SK-N-SH (cell line): ENCODE data around the gene MSH2. TPM values are rescaled to one million over a fixed set of nuclear protein-coding genes. Genes with fewer than 3 reads are reported as not detected.

Experiments
- CTCF ChIA-PET: fragments of 300-600, 350-600 bp; formaldehyde crosslinking; extraction: SDS; loops from one replicate; lab custom pipeline; 2021; lab: Yijun Ruan, JAX
- POLR2A ChIA-PET: fragments of 350-600 bp; sonication (Branson Sonifier 250); formaldehyde crosslinking; extraction: SDS; loops from one replicate; lab custom pipeline; 2020; ENCODE audit warnings: antibody characterized with exemption, inconsistent platforms; lab: Yijun Ruan, JAX
- DNase-seq: peaks from one replicate; pipeline ENCODE4 v3.0.0; 2012
- H2AFZ ChIP-seq: fragments of 200-600 bp; sonication (generic); 2 replicates; pipeline ENCODE4 v1.8.1; 2016; ENCODE audit warnings: antibody characterized with exemption, mild to moderate bottlenecking, low read depth
- H3F3A ChIP-seq: fragments of 200-600 bp; sonication (generic); replicated peaks from 2 replicates; pipeline ENCODE3; 2016; ENCODE audit warnings: antibody characterized with exemption, mild to moderate bottlenecking; ENCODE audit not compliant: insufficient read depth
- H3K27ac ChIP-seq, 2 experiments: fragments of 200-500 bp in 1 of 2; fragments of 200-600 bp in 1 of 2; sonication (Bioruptor generic) in 1 of 2; sonication (generic), shearing (Covaris generic) in 1 of 2; 2 replicates each; pipeline versions ENCODE4 v1.5.1 to v1.6.1; 2014 to 2016; ENCODE audit warnings: low read depth in 2 of 2, inconsistent platforms in 1 of 2, low read length in 1 of 2, mild to moderate bottlenecking in 1 of 2, mixed read lengths in 1 of 2
- H3K27me3 ChIP-seq: fragments of 200-600 bp; sonication (generic), shearing (Covaris generic); 2 replicates; pipeline ENCODE4 v1.6.1; 2016; ENCODE audit warnings: mixed run types; ENCODE audit not compliant: insufficient read depth
- H3K36me3 ChIP-seq, 2 experiments: fragments of 200-500 bp in 1 of 2; fragments of 200-600 bp in 1 of 2; sonication (Bioruptor generic) in 1 of 2; sonication (generic) in 1 of 2; replicated peaks in 1 of 2; 2 replicates each; pipeline versions ENCODE3 to v1.5.1; 2014 to 2016; ENCODE audit warnings: low read length in 1 of 2, mild to moderate bottlenecking in 1 of 2; ENCODE audit not compliant: insufficient read depth in 2 of 2, control insufficient read depth in 1 of 2
- H3K4me1 ChIP-seq, 2 experiments: fragments of 200-500 bp in 1 of 2; fragments of 200-600 bp in 1 of 2; sonication (Bioruptor generic) in 1 of 2; sonication (generic), shearing (Covaris generic) in 1 of 2; 2 replicates each; pipeline versions ENCODE4 v1.5.1 to v1.6.1; 2014 to 2016; ENCODE audit warnings: low read depth in 1 of 2, low read length in 1 of 2, mixed run types in 1 of 2; ENCODE audit not compliant: insufficient read depth in 2 of 2, control insufficient read depth in 1 of 2
- H3K4me2 ChIP-seq: fragments of 200-600 bp; sonication (generic), shearing (Covaris generic); 2 replicates; pipeline ENCODE4 v1.6.1; 2017; ENCODE audit warnings: mixed run types
- H3K4me3 ChIP-seq, 2 experiments: fragments of 200-500 bp in 1 of 2; fragments of 200-600 bp in 1 of 2; sonication (Bioruptor generic) in 1 of 2; sonication (generic), shearing (Covaris generic) in 1 of 2; 2 replicates each; pipeline versions ENCODE4 v1.5.1 to v1.8.1; 2014 to 2016; ENCODE audit warnings: low read depth in 2 of 2, inconsistent platforms in 1 of 2, low read length in 1 of 2, mild to moderate bottlenecking in 1 of 2, mixed read lengths in 1 of 2, moderate library complexity in 1 of 2
- H3K79me2 ChIP-seq: fragments of 200-600 bp; sonication (generic); 2 replicates; pipeline ENCODE4 v1.8.1; 2017; ENCODE audit warnings: mild to moderate bottlenecking; ENCODE audit not compliant: insufficient read depth
- H3K9ac ChIP-seq: fragments of 200-600 bp; sonication (generic); 2 replicates; pipeline ENCODE4 v1.6.1; 2017; ENCODE audit warnings: mixed run types
- H3K9me2 ChIP-seq: fragments of 200-600 bp; sonication (generic); 2 replicates; pipeline ENCODE4 v1.6.1; 2017; ENCODE audit warnings: mixed run types
- H3K9me3 ChIP-seq: fragments of 200-600 bp; sonication (generic); 2 replicates; pipeline ENCODE4 v1.6.1; 2017; ENCODE audit warnings: mixed run types, mild to moderate bottlenecking, moderate library complexity
- H4K20me1 ChIP-seq: fragments of 200-600 bp; sonication (generic); 2 replicates; pipeline ENCODE4 v1.6.1; 2017; ENCODE audit warnings: mild to moderate bottlenecking, mixed run types; ENCODE audit not compliant: insufficient read depth
- FOSL2 ChIP-seq: IDR thresholded peaks from 2 replicates; pipeline ENCODE4 v1.4.0; 2012; ENCODE audit warnings: low read depth, mild to moderate bottlenecking, moderate library complexity, borderline replicate concordance
- FOXJ3 ChIP-seq: sonication (generic); formaldehyde crosslinking; IDR thresholded peaks from 2 replicates; pipeline ENCODE4 v1.5.1; 2020; ENCODE audit warnings: mild to moderate bottlenecking, missing genetic modification reagents
- FOXM1 ChIP-seq: IDR thresholded peaks from 2 replicates; pipeline ENCODE4 v1.4.0; 2012; ENCODE audit warnings: low read depth, mild to moderate bottlenecking
- MXI1 ChIP-seq: IDR thresholded peaks from 2 replicates; pipeline ENCODE4 v1.6.1; 2012; ENCODE audit warnings: mild to moderate bottlenecking, low read depth, low read length, improper control_type of control experiment
- NRF1 ChIP-seq: IDR thresholded peaks from 2 replicates; pipeline ENCODE4 v1.6.1; 2012; ENCODE audit warnings: low read depth, mild to moderate bottlenecking, low read length
- RCOR1 ChIP-seq: fragments of 150-350 bp; IDR thresholded peaks from 2 replicates; pipeline ENCODE4 v1.6.1; 2017; ENCODE audit warnings: antibody characterized with exemption, low read length
- RFX5 ChIP-seq: IDR thresholded peaks from 2 replicates; pipeline ENCODE4 v1.6.1; 2012; ENCODE audit warnings: mild to moderate bottlenecking, improper control_type of control experiment, low read length
- SIN3A ChIP-seq: IDR thresholded peaks from 2 replicates; pipeline ENCODE4 v1.6.1; 2012; ENCODE audit warnings: low read depth, mild to moderate bottlenecking, low read length, moderate library complexity, borderline replicate concordance
- TAF1 ChIP-seq: IDR thresholded peaks from 2 replicates; pipeline ENCODE4 v1.6.1; 2012; ENCODE audit warnings: low read depth, mild to moderate bottlenecking, low read length, moderate library complexity, borderline replicate concordance
- YY1 ChIP-seq: IDR thresholded peaks from 2 replicates; pipeline ENCODE4 v1.4.0; 2012; ENCODE audit warnings: low read depth, mild to moderate bottlenecking
- WGBS: methylation state at CpG from one replicate; pipeline ENCODE4 v1.1.6; 2017; ENCODE audit warnings: low lambda C conversion rate; 5-methylcytosine and 5-hydroxymethylcytosine counted together
- polyA plus RNA-seq, 3 experiments: library from polyadenylated mRNA; depleted of rRNA; stranded (reverse); fragments of >200 nt; gene quantifications; 2 replicates each; pipeline ENCODE4 v1.2.3, GENCODE V29; 2012
- TF ChIP-seq, protein P1 (sequence below): fragments of 200-600 bp; sonication (generic); IDR thresholded peaks from 2 replicates; pipeline ENCODE4 v1.6.1; 2017; ENCODE audit warnings: antibody characterized with exemption, mild to moderate bottlenecking, moderate library complexity
- TF ChIP-seq, protein P2 (sequence below): IDR thresholded peaks from 2 replicates; pipeline ENCODE4 v1.4.0; 2012; ENCODE audit warnings: low read depth

The MSH2 gene
- polyA plus RNA-seq, 1 of the 3 experiments (the other 2 are of a cell fraction) = 13.7 TPM

DNA sequence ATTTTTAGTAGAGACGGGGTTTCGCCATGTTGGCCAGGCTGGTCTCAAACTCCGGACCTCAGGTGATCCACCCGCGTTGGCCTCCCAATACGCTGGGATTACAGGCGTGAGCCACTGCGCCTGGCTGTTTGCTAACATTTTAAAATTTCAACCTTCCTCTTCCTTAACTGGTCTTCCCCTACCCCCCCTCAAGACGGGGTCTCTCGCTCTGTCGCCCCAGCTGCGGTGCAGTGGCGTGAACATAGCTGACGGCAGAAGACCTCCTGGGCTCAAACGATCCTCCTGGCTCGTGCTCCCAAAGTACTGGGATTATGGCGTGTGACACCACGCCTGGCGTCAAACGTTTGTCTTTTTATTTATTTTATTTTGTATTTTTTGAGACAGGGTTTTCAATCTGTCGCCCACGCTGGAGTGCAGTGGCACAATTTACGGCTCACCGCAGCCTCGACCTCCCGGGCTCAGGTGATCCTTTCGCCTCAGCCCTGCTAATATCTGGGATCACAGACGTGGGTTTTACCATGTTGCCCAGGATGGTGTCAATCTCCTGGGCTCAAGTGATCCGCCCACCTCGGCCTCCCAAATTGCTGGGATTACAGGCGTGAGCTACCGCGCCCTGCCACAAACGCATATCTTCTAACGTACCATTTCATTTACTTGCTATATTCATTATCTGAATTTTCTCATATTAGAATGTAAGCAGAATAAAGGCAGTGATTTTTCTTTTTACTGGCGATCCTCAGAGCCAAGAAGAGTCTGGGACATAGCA, 984 bp upstream of the MSH2 start:
- peaks cover 0 to 4% of the 10 kb centered on the region in 2 experiments for H3K36me3 ChIP-seq
- H3K27ac ChIP-seq = peak overlapping the region; percentile 33 to 73; a peak in 3 of 4 replicates
- H3F3A ChIP-seq = peaks cover 4% of the 10 kb centered on the region
- H3K9ac ChIP-seq = peak overlapping the region; percentile 86; the same call in 1 of the 2 replicates
- H3K79me2 ChIP-seq = peaks cover 40% of the 10 kb centered on the region
- peak overlapping the region; percentile 79 for H3K4me2 ChIP-seq
- H2AFZ ChIP-seq = peak overlapping the region; percentile 97
- CTCF ChIA-PET = interaction anchor here (0.8 to 4.3 kb wide), 5 partner anchors 10 to 342 kb away, joined by 3 to 33 read pairs (median 9); no protein-coding TSS in a partner anchor
- TF ChIP-seq, protein P1, sequence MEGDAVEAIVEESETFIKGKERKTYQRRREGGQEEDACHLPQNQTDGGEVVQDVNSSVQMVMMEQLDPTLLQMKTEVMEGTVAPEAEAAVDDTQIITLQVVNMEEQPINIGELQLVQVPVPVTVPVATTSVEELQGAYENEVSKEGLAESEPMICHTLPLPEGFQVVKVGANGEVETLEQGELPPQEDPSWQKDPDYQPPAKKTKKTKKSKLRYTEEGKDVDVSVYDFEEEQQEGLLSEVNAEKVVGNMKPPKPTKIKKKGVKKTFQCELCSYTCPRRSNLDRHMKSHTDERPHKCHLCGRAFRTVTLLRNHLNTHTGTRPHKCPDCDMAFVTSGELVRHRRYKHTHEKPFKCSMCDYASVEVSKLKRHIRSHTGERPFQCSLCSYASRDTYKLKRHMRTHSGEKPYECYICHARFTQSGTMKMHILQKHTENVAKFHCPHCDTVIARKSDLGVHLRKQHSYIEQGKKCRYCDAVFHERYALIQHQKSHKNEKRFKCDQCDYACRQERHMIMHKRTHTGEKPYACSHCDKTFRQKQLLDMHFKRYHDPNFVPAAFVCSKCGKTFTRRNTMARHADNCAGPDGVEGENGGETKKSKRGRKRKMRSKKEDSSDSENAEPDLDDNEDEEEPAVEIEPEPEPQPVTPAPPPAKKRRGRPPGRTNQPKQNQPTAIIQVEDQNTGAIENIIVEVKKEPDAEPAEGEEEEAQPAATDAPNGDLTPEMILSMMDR = no peak
- TF ChIP-seq TAF1 (no peak), SIN3A (no peak), RFX5 (no peak), FOXJ3 (CRISPR knock-in tag) (no peak), MXI1 (no peak), FOSL2 (no peak), FOXM1 (no peak), RCOR1 (no peak)
- TF ChIP-seq, protein P2, sequence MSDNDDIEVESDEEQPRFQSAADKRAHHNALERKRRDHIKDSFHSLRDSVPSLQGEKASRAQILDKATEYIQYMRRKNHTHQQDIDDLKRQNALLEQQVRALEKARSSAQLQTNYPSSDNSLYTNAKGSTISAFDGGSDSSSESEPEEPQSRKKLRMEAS = no peak
- H3K9me2 ChIP-seq = no peaks in the 10 kb centered on the region
- peak overlapping the region; percentile 74 to 96 for H3K4me3 ChIP-seq
- peaks cover 6 to 11% of the 10 kb centered on the region in 2 experiments; a peak in 1 of 4 replicates for H3K4me1 ChIP-seq
- no peak for DNase-seq
- H3K9me3 ChIP-seq = no peaks in the 10 kb centered on the region
- H3K27me3 ChIP-seq = no peaks in the 10 kb centered on the region
- POLR2A ChIA-PET = interaction anchor here (1.0 to 1.6 kb wide), 3 partner anchors 14 to 381 kb away, joined by 3 to 9 read pairs (median 9); partner anchors contain the start of gene MSH6
- H4K20me1 ChIP-seq = no peaks in the 10 kb centered on the region
- WGBS = 93% methylated on average over 36 of the region's 36 CpGs

DNA sequence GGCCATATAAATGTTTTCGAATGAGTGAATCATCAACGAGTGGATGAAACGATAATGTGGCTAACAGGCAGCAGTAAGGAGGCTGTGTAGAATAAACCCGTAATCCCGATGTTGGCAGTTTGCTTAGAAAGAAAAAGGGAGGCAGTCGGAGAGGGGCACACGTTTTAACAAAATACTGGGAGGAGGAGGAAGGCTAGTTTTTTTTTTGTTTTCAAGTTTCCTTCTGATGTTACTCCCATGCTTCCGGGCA, 476 bp upstream of the MSH2 start:
- peak overlapping the region; percentile 97 for H2AFZ ChIP-seq
- DNase-seq = no peak
- peak overlapping the region; percentile 86; the same call in 1 of the 2 replicates for H3K9ac ChIP-seq
- no peak for TF ChIP-seq YY1
- peak; percentile 7; the same call in 1 of the 2 replicates for TF ChIP-seq FOSL2
- TF ChIP-seq NRF1 = no peak
- no peak for TF ChIP-seq MXI1
- TF ChIP-seq, all 33 proteins: peak for 1
- Histone ChIP-seq H3K36me3 (peaks cover 0 to 4% of the 10 kb centered on the region in 2 experiments), H3K27ac (peak overlapping the region; percentile 33 to 73; a peak in 3 of 4 replicates), H3K4me1 (peaks cover 6 to 11% of the 10 kb centered on the region in 2 experiments; a peak in 1 of 4 replicates), H3K4me3 (peak overlapping the region; percentile 74 to 96), H3K4me2 (peak overlapping the region; percentile 79), H4K20me1 (no peaks in the 10 kb centered on the region), H3K79me2 (peaks cover 45% of the 10 kb centered on the region), H3K9me3 (no peaks in the 10 kb centered on the region), H3K27me3 (no peaks in the 10 kb centered on the region), H3K9me2 (no peaks in the 10 kb centered on the region), H3F3A (peaks cover 4% of the 10 kb centered on the region)
- POLR2A ChIA-PET = interaction anchor here (0.7 to 1.6 kb wide), 5 partner anchors 7 to 679 kb away, joined by 3 to 9 read pairs (median 3); partner anchors contain the start of gene MSH6
- WGBS = 16% methylated on average over 8 of the region's 8 CpGs
- CTCF ChIA-PET = interaction anchor here (0.8 to 2.3 kb wide), 3 partner anchors 14 to 67 kb away, joined by 3 to 12 read pairs (median 9); no protein-coding TSS in a partner anchor
